MCF 10A (cell line): ENCODE results near the gene S100A4. TPM values are rescaled to one million over a fixed set of nuclear protein-coding genes. Genes with fewer than 3 reads are reported as not detected.
"Not testable (repeated sequence)": the region's sequence is repeated elsewhere in the genome, so short reads cannot be mapped to it uniquely, and the experiment has no call there.

Experiments
- BruUV-seq: library from RNA; stranded (reverse); fragments of 400-500 nt; replicated peaks from 2 replicates; lab custom pipeline; 2021; lab: Mats Ljungman, UMichigan
- CTCF ChIA-PET: fragments of 300-600 bp; sonication (Branson Sonifier 250); formaldehyde crosslinking; extraction: SDS; loops from one replicate; lab custom pipeline; 2021; ENCODE audit warnings: antibody characterized with exemption, inconsistent platforms; lab: Yijun Ruan, JAX
- POLR2A ChIA-PET: fragments of 300-600, 350-650 bp; sonication (Branson Sonifier 250); formaldehyde crosslinking; extraction: SDS; loops from one replicate; lab custom pipeline; 2020; ENCODE audit warnings: antibody characterized with exemption, inconsistent platforms; lab: Yijun Ruan, JAX
- DNase-seq: peaks from one replicate; pipeline ENCODE4 v3.0.0-alpha.2; 2018; ENCODE audit not compliant: unreplicated experiment
- H3K27ac Mint-ChIP-seq: one replicate; pipeline ENCODE4 v1.8.0; 2022; ENCODE audit warnings: mild to moderate bottlenecking, low read depth, mixed read lengths; ENCODE audit not compliant: unreplicated experiment
- H3K27me3 Mint-ChIP-seq: one replicate; pipeline ENCODE4 v1.8.0; 2022; ENCODE audit warnings: mixed read lengths; ENCODE audit not compliant: insufficient read depth, unreplicated experiment
- H3K36me3 Mint-ChIP-seq: one replicate; pipeline ENCODE4 v1.8.0; 2022; ENCODE audit warnings: mild to moderate bottlenecking, moderate library complexity, mixed read lengths; ENCODE audit not compliant: insufficient read depth, unreplicated experiment
- H3K4me1 Mint-ChIP-seq: one replicate; pipeline ENCODE4 v1.8.0; 2022; ENCODE audit warnings: mixed read lengths; ENCODE audit not compliant: insufficient read depth, unreplicated experiment
- H3K4me3 Mint-ChIP-seq: one replicate; pipeline ENCODE4 v1.8.0; 2022; ENCODE audit warnings: mild to moderate bottlenecking, moderate library complexity, mixed read lengths; ENCODE audit not compliant: unreplicated experiment
- H3K9me3 Mint-ChIP-seq: one replicate; pipeline ENCODE4 v1.8.0; 2022; ENCODE audit warnings: mixed read lengths; ENCODE audit not compliant: unreplicated experiment
- intact Hi-C: fragments of 100-400 bp; cut with micrococcal nuclease; formaldehyde crosslinking; loops from 2 replicates; pipeline ENCODE4 v1.14.1; 2022
- total RNA-seq: library from RNA; stranded (reverse); gene quantifications from 2 replicates; pipeline ENCODE4 v1.2.3, GENCODE V29; 2022
- TF ChIP-seq, protein P1 (sequence below): fragments of 200-600 bp; IDR thresholded peaks from one replicate; pipeline ENCODE4 v1.8.0; 2022; ENCODE audit warnings: antibody characterized with exemption, mild to moderate bottlenecking; ENCODE audit not compliant: unreplicated experiment

S100A4 gene
- total RNA-seq, 1 experiment from 2014 or later = 60.7 TPM

DNA sequence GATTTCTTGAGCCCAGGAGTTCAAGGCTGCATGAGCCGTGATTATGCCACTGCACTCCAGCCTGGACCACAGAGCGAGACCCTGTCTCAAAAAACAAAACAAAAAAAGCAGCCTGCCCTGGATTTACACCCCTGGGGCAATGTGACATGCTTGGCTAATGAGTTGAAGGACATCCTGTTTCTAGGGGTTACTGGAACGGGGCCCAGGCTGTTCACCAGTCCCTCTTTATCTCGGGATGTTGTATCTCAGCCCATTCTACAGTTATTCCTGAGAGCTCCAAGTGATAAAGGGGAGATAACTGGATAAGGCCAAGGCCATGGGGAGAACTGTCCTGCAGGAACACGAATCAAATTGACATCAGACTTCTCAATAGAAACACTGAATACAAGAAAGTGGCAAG, 41.7 kb upstream of the S100A4 start:
- CTCF ChIA-PET = interaction anchor here (0.7 to 2.4 kb wide), 6 partner anchors 9 to 235 kb away, joined by 3 to 19 read pairs (median 3); no protein-coding TSS in a partner anchor
- peaks cover 16% of the 10 kb centered on the region for H3K4me1 Mint-ChIP-seq

DNA sequence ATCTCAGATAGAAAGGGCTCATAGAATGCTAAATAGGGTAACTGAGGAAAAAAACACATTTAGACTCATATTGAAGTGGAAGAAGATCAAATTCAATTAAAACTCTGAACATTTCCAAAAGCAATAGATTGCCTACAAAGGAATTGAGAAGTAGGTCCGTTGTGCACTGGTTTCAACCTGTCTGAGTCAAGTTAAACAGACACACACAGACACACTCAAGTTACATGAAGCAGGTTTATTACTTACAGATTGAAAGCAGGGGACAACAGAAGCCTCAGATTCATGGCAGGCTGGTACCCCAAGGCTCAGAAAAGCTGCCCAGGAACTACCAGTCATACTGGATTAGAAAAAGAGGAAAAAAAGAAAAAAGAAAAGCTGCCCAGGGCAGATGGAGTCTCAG, 40.7 kb upstream of the S100A4 start:
- Mint-ChIP-seq H3K36me3 (peaks cover 7% of the 10 kb centered on the region), H3K9me3 (no peaks in the 10 kb centered on the region), H3K27ac (peak overlapping the region; percentile 11), H3K4me3 (no peak overlapping the region), H3K27me3 (no peaks in the 10 kb centered on the region), H3K4me1 (peaks cover 16% of the 10 kb centered on the region)
- intact Hi-C loops = no loop called here
- POLR2A ChIA-PET = interaction anchor here (0.9 to 3.3 kb wide), 5 partner anchors 8 to 26 kb away, joined by 3 to 20 read pairs (median 4); partner anchors contain the start of gene S100A16
- CTCF ChIA-PET = interaction anchor here (0.7 to 2.4 kb wide), 7 partner anchors 8 to 92 kb away, joined by 3 to 19 read pairs (median 3); no protein-coding TSS in a partner anchor
- TF ChIP-seq, protein P1, sequence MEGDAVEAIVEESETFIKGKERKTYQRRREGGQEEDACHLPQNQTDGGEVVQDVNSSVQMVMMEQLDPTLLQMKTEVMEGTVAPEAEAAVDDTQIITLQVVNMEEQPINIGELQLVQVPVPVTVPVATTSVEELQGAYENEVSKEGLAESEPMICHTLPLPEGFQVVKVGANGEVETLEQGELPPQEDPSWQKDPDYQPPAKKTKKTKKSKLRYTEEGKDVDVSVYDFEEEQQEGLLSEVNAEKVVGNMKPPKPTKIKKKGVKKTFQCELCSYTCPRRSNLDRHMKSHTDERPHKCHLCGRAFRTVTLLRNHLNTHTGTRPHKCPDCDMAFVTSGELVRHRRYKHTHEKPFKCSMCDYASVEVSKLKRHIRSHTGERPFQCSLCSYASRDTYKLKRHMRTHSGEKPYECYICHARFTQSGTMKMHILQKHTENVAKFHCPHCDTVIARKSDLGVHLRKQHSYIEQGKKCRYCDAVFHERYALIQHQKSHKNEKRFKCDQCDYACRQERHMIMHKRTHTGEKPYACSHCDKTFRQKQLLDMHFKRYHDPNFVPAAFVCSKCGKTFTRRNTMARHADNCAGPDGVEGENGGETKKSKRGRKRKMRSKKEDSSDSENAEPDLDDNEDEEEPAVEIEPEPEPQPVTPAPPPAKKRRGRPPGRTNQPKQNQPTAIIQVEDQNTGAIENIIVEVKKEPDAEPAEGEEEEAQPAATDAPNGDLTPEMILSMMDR = no peak
- no peak for DNase-seq
- BruUV-seq = no TSS peak

More for the DNA sequence above, 41.7 kb upstream of the S100A4 start:
- no peak overlapping the region for H3K27ac Mint-ChIP-seq
- peaks cover 7% of the 10 kb centered on the region for H3K36me3 Mint-ChIP-seq
- no peaks in the 10 kb centered on the region for H3K27me3 Mint-ChIP-seq
- no peak overlapping the region for H3K4me3 Mint-ChIP-seq
- POLR2A ChIA-PET = interaction anchor here (0.8 to 3.3 kb wide), 4 partner anchors 9 to 28 kb away, joined by 3 to 20 read pairs (median 4); partner anchors contain the start of genes S100A14 and S100A16
- no TSS peak for BruUV-seq
- no peaks in the 10 kb centered on the region for H3K9me3 Mint-ChIP-seq
- TF ChIP-seq, protein P1 = no peak
- intact Hi-C loops = no loop called here
- no peak for DNase-seq

- ChIA-PET POLR2A (interaction anchor here (1.1 to 3.3 kb wide), 5 partner anchors 11 to 64 kb away, joined by 3 to 20 read pairs (median 6); partner anchors contain the start of genes S100A14 and S100A16), CTCF (interaction anchor here (0.6 to 2.4 kb wide), 6 partner anchors 8 to 231 kb away, joined by 3 to 19 read pairs (median 4); partner anchors contain the start of gene S100A9)
- Mint-ChIP-seq H3K27ac (no peak overlapping the region), H3K9me3 (no peaks in the 10 kb centered on the region), H3K36me3 (peaks cover 7% of the 10 kb centered on the region), H3K27me3 (no peaks in the 10 kb centered on the region), H3K4me3 (no peak overlapping the region), H3K4me1 (peaks cover 16% of the 10 kb centered on the region)
- intact Hi-C loops = no loop called here
- TF ChIP-seq, protein P1 = no peak
- no TSS peak for BruUV-seq
- no peak for DNase-seq
Measured at GRCh38 chr1:153585006-153585405, 39.4 kb upstream of the S100A4 start.

- H3K4me3 Mint-ChIP-seq = no peak overlapping the region
- peaks cover 16% of the 10 kb centered on the region for H3K4me1 Mint-ChIP-seq
- no peak for DNase-seq
- intact Hi-C loops = no loop called here
- no peaks in the 10 kb centered on the region for H3K9me3 Mint-ChIP-seq
- TF ChIP-seq, protein P1 = no peak
- CTCF ChIA-PET = interaction anchor here (1.3 to 1.8 kb wide), 3 partner anchors 12 to 230 kb away, joined by 4 to 8 read pairs (median 6); no protein-coding TSS in a partner anchor
- no peak overlapping the region for H3K27ac Mint-ChIP-seq
- POLR2A ChIA-PET = interaction anchor here (1.6 to 1.7 kb wide), 2 partner anchors 12 to 65 kb away, joined by 3 to 8 read pairs; no protein-coding TSS in a partner anchor
- H3K27me3 Mint-ChIP-seq = no peaks in the 10 kb centered on the region
- BruUV-seq = no TSS peak
- peaks cover 4% of the 10 kb centered on the region for H3K36me3 Mint-ChIP-seq
Measured at GRCh38 chr1:153583976-153584375, 38.4 kb upstream of the S100A4 start.

DNA sequence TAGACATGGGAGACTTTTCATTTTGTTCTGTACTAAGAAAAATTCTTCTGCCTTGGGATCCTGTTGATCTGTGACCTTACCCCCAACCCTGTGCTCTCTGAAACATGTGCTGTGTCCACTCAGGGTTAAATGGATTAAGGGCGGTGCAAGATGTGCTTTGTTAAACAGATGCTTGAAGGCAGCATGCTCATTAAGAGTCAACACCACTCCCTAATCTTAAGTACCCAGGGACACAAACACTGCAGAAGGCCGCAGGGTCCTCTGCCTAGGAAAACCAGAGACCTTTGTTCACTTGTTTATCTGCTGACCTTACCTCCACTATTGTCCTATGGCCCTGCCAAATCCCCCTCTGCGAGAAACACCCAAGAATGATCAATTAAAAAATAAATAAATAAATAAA, 37.9 kb upstream of the S100A4 start:
- DNase-seq, H3K36me3 Mint-ChIP-seq, BruUV-seq, H3K4me3 Mint-ChIP-seq, POLR2A ChIA-PET, H3K27me3 Mint-ChIP-seq, intact Hi-C loops, H3K9me3 Mint-ChIP-seq, H3K27ac Mint-ChIP-seq: not testable (repeated sequence)
- H3K4me1 Mint-ChIP-seq = peaks cover 18% of the 10 kb centered on the region
- CTCF ChIA-PET = interaction anchor here (1.3 to 1.8 kb wide), 3 partner anchors 11 to 230 kb away, joined by 4 to 8 read pairs (median 6); no protein-coding TSS in a partner anchor

GRCh38 chr1:153582836-153583235, 37.2 kb upstream of the S100A4 start:
- POLR2A ChIA-PET, H3K36me3 Mint-ChIP-seq, H3K27me3 Mint-ChIP-seq, H3K4me3 Mint-ChIP-seq, DNase-seq, BruUV-seq, H3K9me3 Mint-ChIP-seq, intact Hi-C loops, H3K27ac Mint-ChIP-seq: not testable (repeated sequence)
- CTCF ChIA-PET = interaction anchor here (1.5 to 1.8 kb wide), 2 partner anchors 11 to 44 kb away, joined by 6 to 8 read pairs; no protein-coding TSS in a partner anchor
- peaks cover 25% of the 10 kb centered on the region for H3K4me1 Mint-ChIP-seq
